ENCODE data around the gene PGAP1. TPM values are rescaled to one million over a fixed set of nuclear protein-coding genes. Genes with fewer than 3 reads are reported as not detected.

PGAP1 gene
- total RNA-seq, 2 donors from 2014 or later = 8.3 to 12.0 TPM

DNA sequence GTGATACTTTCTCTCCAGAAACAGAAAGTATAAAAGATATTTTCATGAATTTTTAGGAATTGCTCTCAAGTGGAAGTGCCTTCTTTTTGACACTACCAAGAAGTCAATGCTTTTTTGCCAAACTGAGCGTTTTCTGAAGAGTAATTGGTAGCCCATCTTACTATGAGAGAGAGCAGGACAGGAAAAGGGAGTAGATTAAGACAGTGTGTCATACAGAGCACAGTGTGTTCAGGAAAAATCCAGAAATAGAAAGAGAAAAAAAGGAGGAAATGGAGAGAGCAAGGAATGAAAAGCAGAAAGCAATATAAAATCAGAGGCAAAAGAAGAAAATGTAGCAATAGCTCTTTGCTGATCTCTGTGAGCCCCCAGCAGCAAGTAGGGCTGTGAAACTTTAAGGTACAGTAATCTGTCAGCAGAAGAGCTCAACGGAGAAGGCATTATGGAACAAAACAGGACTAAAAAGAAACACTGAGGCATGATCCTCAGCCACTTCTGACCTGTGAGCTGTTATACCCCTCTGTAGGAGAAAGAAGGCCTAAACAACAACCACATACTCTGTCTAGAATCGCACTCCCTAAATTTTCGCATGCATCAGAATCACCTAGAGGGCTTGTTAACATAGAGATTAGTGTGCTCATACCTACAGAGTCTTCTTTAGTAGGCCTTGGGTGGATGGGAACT is 15.0 kb upstream of the PGAP1 start:
- no peaks in the 10 kb centered on the region for H3K36me3 ChIP-seq
- H3K27ac ChIP-seq = no peak overlapping the region
- no peaks in the 10 kb centered on the region for H3K4me1 ChIP-seq (replicated peaks)
- TF ChIP-seq POLR2A (IDR thresholded peaks at IDR 0.05) (no peak), POLR2AphosphoS5 (IDR thresholded peaks at IDR 0.05) (no peak)
- TF ChIP-seq, protein P1, sequence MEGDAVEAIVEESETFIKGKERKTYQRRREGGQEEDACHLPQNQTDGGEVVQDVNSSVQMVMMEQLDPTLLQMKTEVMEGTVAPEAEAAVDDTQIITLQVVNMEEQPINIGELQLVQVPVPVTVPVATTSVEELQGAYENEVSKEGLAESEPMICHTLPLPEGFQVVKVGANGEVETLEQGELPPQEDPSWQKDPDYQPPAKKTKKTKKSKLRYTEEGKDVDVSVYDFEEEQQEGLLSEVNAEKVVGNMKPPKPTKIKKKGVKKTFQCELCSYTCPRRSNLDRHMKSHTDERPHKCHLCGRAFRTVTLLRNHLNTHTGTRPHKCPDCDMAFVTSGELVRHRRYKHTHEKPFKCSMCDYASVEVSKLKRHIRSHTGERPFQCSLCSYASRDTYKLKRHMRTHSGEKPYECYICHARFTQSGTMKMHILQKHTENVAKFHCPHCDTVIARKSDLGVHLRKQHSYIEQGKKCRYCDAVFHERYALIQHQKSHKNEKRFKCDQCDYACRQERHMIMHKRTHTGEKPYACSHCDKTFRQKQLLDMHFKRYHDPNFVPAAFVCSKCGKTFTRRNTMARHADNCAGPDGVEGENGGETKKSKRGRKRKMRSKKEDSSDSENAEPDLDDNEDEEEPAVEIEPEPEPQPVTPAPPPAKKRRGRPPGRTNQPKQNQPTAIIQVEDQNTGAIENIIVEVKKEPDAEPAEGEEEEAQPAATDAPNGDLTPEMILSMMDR (IDR thresholded peaks at IDR 0.05) = no peak
- 80% methylated on average over 4 of the region's 4 CpGs for WGBS
- H3K4me3 ChIP-seq = no peak overlapping the region
- intact Hi-C loops (cut with DNase I) = loop anchor here (1.0 kb wide), 1 partner anchor 8 kb away; no protein-coding TSS in a partner anchor
- no peaks in the 10 kb centered on the region for H3K9me3 ChIP-seq
- no peaks in the 10 kb centered on the region for H3K27me3 ChIP-seq (replicated peaks; ENCODE audit: insufficient read depth)
- DNase-seq (ENCODE audit: low spot score) = no peak

DNA sequence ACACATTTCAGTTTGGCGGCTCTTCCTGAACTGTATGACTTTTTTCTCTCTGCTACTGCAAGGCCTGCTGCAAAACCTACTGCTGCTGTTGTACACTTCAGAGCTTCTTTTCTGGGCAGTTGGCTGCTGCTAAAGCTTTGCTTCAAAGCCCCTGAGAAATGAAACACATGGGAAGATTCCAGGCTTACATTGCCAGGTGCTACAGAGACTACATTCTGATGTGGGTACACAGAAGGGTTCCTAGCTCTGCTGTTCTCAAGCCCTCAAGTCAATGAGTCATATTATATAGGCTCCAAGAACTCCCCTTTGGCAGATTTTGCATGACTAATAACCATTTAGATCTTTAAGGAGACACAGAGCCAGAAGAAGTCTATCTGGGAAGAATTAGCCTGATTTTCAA is 12.9 kb upstream of the PGAP1 start:
- H3K9me3 ChIP-seq = no peaks in the 10 kb centered on the region
- no peaks in the 10 kb centered on the region for H3K4me1 ChIP-seq (replicated peaks)
- 86% methylated on average over 1 of the region's 1 CpG for WGBS
- H3K36me3 ChIP-seq = no peaks in the 10 kb centered on the region
- DNase-seq (ENCODE audit: low spot score) = no peak
- H3K27ac ChIP-seq = no peak overlapping the region
- no peak overlapping the region for H3K4me3 ChIP-seq
- TF ChIP-seq POLR2AphosphoS5 (IDR thresholded peaks at IDR 0.05) = no peak
- TF ChIP-seq, protein P1 (IDR thresholded peaks at IDR 0.05) = no peak
- no peak for TF ChIP-seq POLR2A (IDR thresholded peaks at IDR 0.05)
- intact Hi-C loops (cut with DNase I) = no loop called here
- no peaks in the 10 kb centered on the region for H3K27me3 ChIP-seq (replicated peaks; ENCODE audit: insufficient read depth)

DNA sequence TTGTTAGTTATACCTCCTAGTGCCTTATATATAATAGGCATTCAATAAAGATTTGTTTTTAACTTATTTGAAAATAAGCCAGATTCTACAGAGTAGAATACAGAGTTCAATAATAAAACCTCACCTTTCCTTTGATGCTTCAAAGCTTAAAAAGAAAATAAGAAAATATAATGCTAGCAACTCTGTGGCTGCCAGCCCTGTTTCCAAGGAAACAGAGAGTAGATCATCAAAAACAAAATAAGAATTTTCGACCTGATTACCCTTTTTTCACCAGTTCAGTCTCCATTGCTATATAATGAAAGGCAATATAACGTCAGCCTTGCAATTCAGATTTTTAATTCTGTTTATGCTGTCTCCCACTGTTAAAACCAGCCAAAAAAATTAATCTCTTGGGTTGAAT is 8.9 kb upstream of the PGAP1 start:
- intact Hi-C loops (cut with DNase I) = no loop called here
- H3K27ac ChIP-seq = no peak overlapping the region
- no peaks in the 10 kb centered on the region for H3K36me3 ChIP-seq
- H3K27me3 ChIP-seq (replicated peaks; ENCODE audit: insufficient read depth) = no peaks in the 10 kb centered on the region
- H3K4me3 ChIP-seq = no peak overlapping the region
- H3K9me3 ChIP-seq = no peaks in the 10 kb centered on the region
- no peak for DNase-seq (ENCODE audit: low spot score)
- TF ChIP-seq POLR2AphosphoS5 (IDR thresholded peaks at IDR 0.05) = no peak
- TF ChIP-seq POLR2A (IDR thresholded peaks at IDR 0.05) = no peak
- TF ChIP-seq, protein P1 (IDR thresholded peaks at IDR 0.05) = no peak
- WGBS = 65% methylated on average over 2 of the region's 2 CpGs
- H3K4me1 ChIP-seq (replicated peaks) = no peaks in the 10 kb centered on the region

DNA sequence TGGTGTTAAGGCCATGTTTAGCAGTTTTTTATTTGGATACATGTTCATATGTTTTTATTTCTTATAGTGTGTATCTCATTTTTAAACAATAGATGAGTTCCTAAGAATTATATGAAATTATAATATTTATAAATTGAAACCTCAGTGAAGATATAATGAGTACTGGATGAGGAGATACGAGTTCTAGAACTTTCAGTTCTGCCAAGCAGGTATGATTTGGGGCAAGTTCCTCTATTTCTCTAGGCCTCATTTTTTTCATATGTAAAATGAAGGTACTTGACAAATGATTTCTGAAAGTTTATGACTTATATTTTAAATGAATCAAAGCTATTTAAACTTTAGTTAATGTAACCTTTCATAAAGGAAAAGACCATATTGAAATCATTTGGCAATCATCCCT is 8.2 kb upstream of the PGAP1 start:
- TF ChIP-seq, protein P1 (IDR thresholded peaks at IDR 0.05) = no peak
- TF ChIP-seq POLR2AphosphoS5 (IDR thresholded peaks at IDR 0.05) (no peak), POLR2A (IDR thresholded peaks at IDR 0.05) (no peak)
- intact Hi-C loops (cut with DNase I) = no loop called here
- Histone ChIP-seq H3K9me3 (no peaks in the 10 kb centered on the region), H3K4me1 (replicated peaks) (no peaks in the 10 kb centered on the region), H3K27me3 (replicated peaks; ENCODE audit: insufficient read depth) (no peaks in the 10 kb centered on the region), H3K4me3 (no peak overlapping the region), H3K36me3 (no peaks in the 10 kb centered on the region), H3K27ac (no peak overlapping the region)
- no peak for DNase-seq (ENCODE audit: low spot score)
- WGBS = 94% methylated on average over 1 of the region's 1 CpG

DNA sequence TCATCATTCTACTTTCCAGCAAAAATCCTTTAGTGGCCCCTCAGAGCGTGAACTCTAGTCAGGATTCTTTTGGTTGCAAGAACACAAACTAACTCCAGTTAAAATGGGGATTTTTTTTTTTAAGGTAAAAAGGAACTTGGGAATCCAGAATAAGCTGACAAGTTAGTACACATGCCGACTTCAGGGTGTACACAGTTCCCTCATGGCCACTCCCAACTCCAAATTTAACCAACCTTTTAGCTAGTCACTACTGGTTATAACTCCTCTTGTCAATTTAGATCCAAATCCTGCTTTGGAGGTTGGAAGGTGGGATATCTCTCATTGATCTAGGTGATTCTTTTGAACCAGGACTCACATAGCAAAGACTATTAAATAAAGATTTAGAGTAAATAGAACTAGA is 5.0 kb upstream of the PGAP1 start:
- H3K36me3 ChIP-seq = no peaks in the 10 kb centered on the region
- no peaks in the 10 kb centered on the region for H3K9me3 ChIP-seq
- H3K27me3 ChIP-seq (replicated peaks; ENCODE audit: insufficient read depth) = no peaks in the 10 kb centered on the region
- no peaks in the 10 kb centered on the region for H3K4me1 ChIP-seq (replicated peaks)
- 40% methylated on average over 2 of the region's 2 CpGs for WGBS
- no peak overlapping the region for H3K27ac ChIP-seq
- no peak for DNase-seq (ENCODE audit: low spot score)
- intact Hi-C loops (cut with DNase I) = no loop called here
- no peak overlapping the region for H3K4me3 ChIP-seq
- TF ChIP-seq, protein P1 (IDR thresholded peaks at IDR 0.05) = no peak
- TF ChIP-seq POLR2A (IDR thresholded peaks at IDR 0.05) (no peak), POLR2AphosphoS5 (IDR thresholded peaks at IDR 0.05) (no peak)
